WTC11 (cell line): Measurements from ENCODE around the gene RAPGEF2. TPM values are rescaled to one million over a fixed set of nuclear protein-coding genes. Genes with fewer than 3 reads are reported as not detected.

ENCODE experiments used
- ATAC-seq: fragments of 200-7000 bp; cut with Tn5 transposase; 2 replicates; pipeline ENCODE4 v1.10.0; 2021; ENCODE audit warnings: mild to moderate bottlenecking, moderate library complexity
- CTCF ChIA-PET: fragments of 300-600 bp; sonication (Branson Sonifier 250); formaldehyde crosslinking; loops from one replicate; lab custom pipeline; 2021; ENCODE audit warnings: antibody characterized with exemption; lab: Charles Lee
- POLR2A ChIA-PET: fragments of 350-600 bp; sonication (Branson Sonifier 250); formaldehyde crosslinking; loops from one replicate; lab custom pipeline; 2021; ENCODE audit warnings: antibody characterized with exemption; lab: Charles Lee
- DNase-seq: peaks from one replicate; pipeline ENCODE4 v3.0.0; 2021; ENCODE audit warnings: low spot score
- H3K27ac Mint-ChIP-seq: 2 replicates; pipeline ENCODE4 v1.8.0; 2021; ENCODE audit warnings: mixed read lengths
- H3K27me3 Mint-ChIP-seq: 2 replicates; pipeline ENCODE4 v1.8.0; 2021; ENCODE audit warnings: low read depth, mild to moderate bottlenecking, moderate library complexity, mixed read lengths
- H3K36me3 Mint-ChIP-seq: 2 replicates; pipeline ENCODE4 v1.8.0; 2021; ENCODE audit warnings: mixed read lengths
- H3K4me1 Mint-ChIP-seq: 2 replicates; pipeline ENCODE4 v1.8.0; 2022; ENCODE audit warnings: mixed read lengths
- H3K4me3 Mint-ChIP-seq: 2 replicates; pipeline ENCODE4 v1.8.0; 2021; ENCODE audit warnings: mild to moderate bottlenecking, moderate library complexity, mixed read lengths
- H3K9me3 Mint-ChIP-seq: 2 replicates; pipeline ENCODE4 v1.8.0; 2021; ENCODE audit warnings: mixed read lengths
- ARID4B ChIP-seq: sonication (generic); formaldehyde crosslinking; IDR thresholded peaks from 2 replicates; pipeline ENCODE4 v1.8.0; 2023; ENCODE audit warnings: missing genetic modification reagents, mild to moderate bottlenecking, borderline replicate concordance
- ATF6 ChIP-seq: sonication (generic); formaldehyde crosslinking; IDR thresholded peaks from 2 replicates; pipeline ENCODE4 v1.8.1; 2023; ENCODE audit warnings: mild to moderate bottlenecking, missing genetic modification reagents
- CBFB ChIP-seq: sonication (generic); formaldehyde crosslinking; IDR thresholded peaks from 2 replicates; pipeline ENCODE4 v1.8.1; 2022; ENCODE audit warnings: mild to moderate bottlenecking, low read depth, missing genetic modification reagents
- CDX4 ChIP-seq: fragments of 250-450 bp; sonication (Bioruptor Pico); IDR thresholded peaks from 2 replicates; pipeline ENCODE4 v1.9.0; 2021; ENCODE audit warnings: moderate library complexity, mild to moderate bottlenecking, inconsistent platforms, borderline replicate concordance
- E2F1 ChIP-seq: sonication (generic); formaldehyde crosslinking; IDR thresholded peaks from 2 replicates; pipeline ENCODE4 v1.8.0; 2022; ENCODE audit warnings: mild to moderate bottlenecking, missing genetic modification reagents
- E2F4 ChIP-seq: sonication (generic); formaldehyde crosslinking; IDR thresholded peaks from 2 replicates; pipeline ENCODE4 v1.8.1; 2022; ENCODE audit warnings: low read depth, mild to moderate bottlenecking, moderate library complexity, missing genetic modification reagents, borderline replicate concordance
- ETV6 ChIP-seq: sonication (generic); formaldehyde crosslinking; IDR thresholded peaks from 2 replicates; pipeline ENCODE4 v1.8.1; 2022; ENCODE audit warnings: mild to moderate bottlenecking, missing genetic modification reagents
- FOXK1 ChIP-seq: sonication (generic); formaldehyde crosslinking; IDR thresholded peaks from 2 replicates; pipeline ENCODE4 v1.8.0; 2022; ENCODE audit warnings: mild to moderate bottlenecking, moderate library complexity, missing genetic modification reagents
- GRHL2 ChIP-seq: fragments of 250-450 bp; sonication (Bioruptor Pico); IDR thresholded peaks from 2 replicates; pipeline ENCODE4 v1.8.0; 2022; ENCODE audit warnings: mild to moderate bottlenecking, moderate library complexity; ENCODE audit not compliant: insufficient replicate concordance, severe bottlenecking
- NFYB ChIP-seq: sonication (generic); formaldehyde crosslinking; conservative IDR thresholded peaks from 2 replicates; pipeline ENCODE4 v1.8.0; 2022; ENCODE audit warnings: low read depth, missing genetic modification reagents
- OVOL2 ChIP-seq: fragments of 250-450 bp; sonication (Bioruptor Pico); IDR thresholded peaks from 2 replicates; pipeline ENCODE4 v1.9.0; 2021; ENCODE audit warnings: mild to moderate bottlenecking, borderline replicate concordance
- PREB ChIP-seq: sonication (generic); formaldehyde crosslinking; IDR thresholded peaks from 2 replicates; pipeline ENCODE4 v1.8.1; 2022; ENCODE audit warnings: mild to moderate bottlenecking, missing genetic modification reagents, moderate library complexity, borderline replicate concordance
- SP1 ChIP-seq: sonication (generic); formaldehyde crosslinking; conservative IDR thresholded peaks from 2 replicates; pipeline ENCODE4 v1.8.1; 2022; ENCODE audit warnings: missing genetic modification reagents
- USF1 ChIP-seq: sonication (generic); formaldehyde crosslinking; IDR thresholded peaks from 2 replicates; pipeline ENCODE4 v1.8.0; 2022; ENCODE audit warnings: mild to moderate bottlenecking, missing genetic modification reagents
- ZSCAN18 ChIP-seq: fragments of 250-450 bp; sonication (Bioruptor Pico); IDR thresholded peaks from 2 replicates; pipeline ENCODE4 v2.1.2; 2022; ENCODE audit warnings: mild to moderate bottlenecking, moderate library complexity
- total RNA-seq: library from RNA; stranded (reverse); gene quantifications from 3 replicates; pipeline ENCODE4 v1.2.3, GENCODE V29; 2021

RAPGEF2 gene
- total RNA-seq, 1 experiment from 2014 or later: 40.6 TPM

- POLR2A ChIA-PET: no interaction called here
- no peak for ATAC-seq
- Mint-ChIP-seq H3K27ac (peak overlapping the region; percentile 92), H3K9me3 (no peaks in the 10 kb centered on the region), H3K4me3 (no peak overlapping the region), H3K4me1 (peaks cover 46% of the 10 kb centered on the region), H3K36me3 (no peaks in the 10 kb centered on the region), H3K27me3 (no peaks in the 10 kb centered on the region)
- TF ChIP-seq E2F4 (CRISPR knock-in tag) (no peak), CBFB (no peak), CDX4 (CRISPR knock-in tag) (no peak), ZSCAN18 (CRISPR knock-in tag) (no peak), FOXK1 (CRISPR knock-in tag) (no peak), ETV6 (CRISPR knock-in tag) (no peak), NFYB (CRISPR knock-in tag) (no peak), GRHL2 (CRISPR knock-in tag) (no peak)
- CTCF ChIA-PET: no interaction called here
- no peak for DNase-seq
Observed at GRCh38 chr4:159149666-159150065, 46.8 kb downstream of the RAPGEF2 start.

- ATAC-seq (peak; percentile 17; the same call in 1 of the 2 replicates), DNase-seq (no peak)
- ChIA-PET POLR2A (no interaction called here), CTCF (no interaction called here)
- Mint-ChIP-seq H3K36me3 (no peaks in the 10 kb centered on the region), H3K27me3 (no peaks in the 10 kb centered on the region), H3K9me3 (no peaks in the 10 kb centered on the region), H3K4me1 (peaks cover 52% of the 10 kb centered on the region), H3K4me3 (no peak overlapping the region), H3K27ac (peak overlapping the region; percentile 93)
- TF ChIP-seq E2F1 (no peak), PREB (CRISPR knock-in tag) (no peak), OVOL2 (CRISPR knock-in tag) (no peak), SP1 (CRISPR knock-in tag) (no peak), USF1 (CRISPR knock-in tag) (no peak), ATF6 (CRISPR knock-in tag) (no peak), ARID4B (no peak)
Observed at GRCh38 chr4:159150396-159150795, 47.5 kb downstream of the RAPGEF2 start.
